SHP77 (cell line): ENCODE results near the gene LRRTM4.
"Not testable (repeated sequence)": the region's sequence is repeated elsewhere in the genome, so short reads cannot be mapped to it uniquely, and the experiment has no call there.

ENCODE experiments used
- DNase-seq, 2 experiments: peaks; one replicate each; lab custom pipeline; 2025; lab: John Stamatoyannopoulos, UW

LRRTM4 gene

GRCh38 chr2:77086051-77086450 lies 436.1 kb downstream of the LRRTM4 start:
- DNase-seq: no peak

GRCh38 chr2:77085561-77085960 lies 436.6 kb downstream of the LRRTM4 start:
- DNase-seq: no peak

GRCh38 chr2:77081597-77081996 lies 440.6 kb downstream of the LRRTM4 start:
- DNase-seq: no peak

GRCh38 chr2:77064324-77064723 lies 457.9 kb downstream of the LRRTM4 start:
- DNase-seq: no peak

- DNase-seq: no peak
Measured at GRCh38 chr2:77054938-77055337, 467.2 kb downstream of the LRRTM4 start.

GRCh38 chr2:77046339-77046738 lies 475.8 kb downstream of the LRRTM4 start:
- no peak for DNase-seq

- not testable (repeated sequence) for DNase-seq
Measured at GRCh38 chr2:77045456-77045855, 476.7 kb downstream of the LRRTM4 start.

- DNase-seq: no peak
Measured at GRCh38 chr2:77034445-77034844, 487.7 kb downstream of the LRRTM4 start.

- not testable (repeated sequence) for DNase-seq
Measured at GRCh38 chr2:77029237-77029636, 492.9 kb downstream of the LRRTM4 start.

GRCh38 chr2:77028032-77028600 lies 494.1 kb downstream of the LRRTM4 start:
- no peak for DNase-seq

- DNase-seq: no peak
Measured at GRCh38 chr2:77025714-77026113, 496.5 kb downstream of the LRRTM4 start.

GRCh38 chr2:77021161-77021560 lies 501.0 kb downstream of the LRRTM4 start:
- no peak for DNase-seq

- no peak for DNase-seq
Measured at GRCh38 chr2:77018219-77018618, 504.0 kb downstream of the LRRTM4 start.

- DNase-seq: no peak
Measured at GRCh38 chr2:77017355-77017745, 504.8 kb downstream of the LRRTM4 start.

GRCh38 chr2:77016443-77017354 lies 505.5 kb downstream of the LRRTM4 start:
- no peak for DNase-seq

- DNase-seq: no peak
Measured at GRCh38 chr2:77013953-77014352, 508.2 kb downstream of the LRRTM4 start.

- no peak for DNase-seq
Measured at GRCh38 chr2:77013457-77013856, 508.7 kb downstream of the LRRTM4 start.

- DNase-seq: no peak
Measured at GRCh38 chr2:77009307-77009706, 512.9 kb downstream of the LRRTM4 start.

GRCh38 chr2:77008853-77009252 lies 513.3 kb downstream of the LRRTM4 start:
- no peak for DNase-seq

GRCh38 chr2:77007686-77008085 lies 514.5 kb downstream of the LRRTM4 start:
- DNase-seq: no peak

GRCh38 chr2:77005522-77005921 lies 516.7 kb downstream of the LRRTM4 start:
- DNase-seq: no peak

GRCh38 chr2:77001895-77002294 lies 520.3 kb downstream of the LRRTM4 start:
- DNase-seq: no peak

- no peak for DNase-seq
Measured at GRCh38 chr2:76998704-76999103, 523.5 kb downstream of the LRRTM4 start.

GRCh38 chr2:76998152-76998551 lies 524.0 kb downstream of the LRRTM4 start:
- no peak for DNase-seq
